ENCODE results near the gene KBTBD13. TPM values are rescaled to one million over a fixed set of nuclear protein-coding genes. Genes with fewer than 3 reads are reported as not detected.
"Not testable (repeated sequence)": the region's sequence is repeated elsewhere in the genome, so short reads cannot be mapped to it uniquely, and the experiment has no call there.

The KBTBD13 gene
- total RNA-seq, 1 donor from 2014 or later = 3.3 TPM

GRCh38 chr15:65066635-65067316, 9.8 kb upstream of the KBTBD13 start:
- DNase-seq (ENCODE audit: low spot score) = no peak

GRCh38 chr15:65067317-65067644, 9.3 kb upstream of the KBTBD13 start:
- no peak for DNase-seq (ENCODE audit: low spot score)
- intact Hi-C loops (cut with DNase I) = no loop called here

More at GRCh38 chr15:65066635-65067316, 9.8 kb upstream of the KBTBD13 start:
- intact Hi-C loops (cut with DNase I) = no loop called here

- DNase-seq (ENCODE audit: low spot score) = no peak
- intact Hi-C loops (cut with DNase I) = no loop called here
These were observed 8.7 kb upstream of the KBTBD13 start, which contains the start of gene RASL12 for GRCh38 chr15:65067645-65068402. Gene RASL12 (minus strand): TSS chr15:65067991. CDS start chr15:65067835, 156 bp downstream.

- DNase-seq (ENCODE audit: low spot score) = no peak
- intact Hi-C loops (cut with DNase I) = no loop called here
These were observed 8.2 kb upstream of the KBTBD13 start for GRCh38 chr15:65068403-65068788.

- intact Hi-C loops (cut with DNase I) = no loop called here
- DNase-seq (ENCODE audit: low spot score) = no peak
These were observed 7.4 kb upstream of the KBTBD13 start for GRCh38 chr15:65069179-65069578.

- intact Hi-C loops (cut with DNase I) = no loop called here
- DNase-seq (ENCODE audit: low spot score) = no peak
These were observed 6.6 kb upstream of the KBTBD13 start for GRCh38 chr15:65069779-65070546.

GRCh38 chr15:65071381-65071811, 5.2 kb upstream of the KBTBD13 start:
- intact Hi-C loops (cut with DNase I) = no loop called here
- no peak for DNase-seq (ENCODE audit: low spot score)

- intact Hi-C loops (cut with DNase I) = loop anchor here (2.0 kb wide), 1 partner anchor 17 kb away; no protein-coding TSS in a partner anchor
- DNase-seq (ENCODE audit: low spot score) = no peak
These were observed 4.5 kb upstream of the KBTBD13 start for GRCh38 chr15:65072027-65072426.

- intact Hi-C loops (cut with DNase I) = loop anchor here (2.0 kb wide), 1 partner anchor 18 kb away; no protein-coding TSS in a partner anchor
- DNase-seq (ENCODE audit: low spot score) = no peak
These were observed 3.9 kb upstream of the KBTBD13 start for GRCh38 chr15:65072617-65073016.

GRCh38 chr15:65074946-65075345, 1.6 kb upstream of the KBTBD13 start:
- DNase-seq (ENCODE audit: low spot score); intact Hi-C loops (cut with DNase I): not testable (repeated sequence)

GRCh38 chr15:65075607-65076395, 745 bp upstream of the KBTBD13 start:
- intact Hi-C loops (cut with DNase I); DNase-seq (ENCODE audit: low spot score): not testable (repeated sequence)

- intact Hi-C loops (cut with DNase I) = no loop called here
- DNase-seq (ENCODE audit: low spot score) = no peak
These were observed 890 bp downstream of the KBTBD13 start for GRCh38 chr15:65077291-65077980.

- no peak for DNase-seq (ENCODE audit: low spot score)
- intact Hi-C loops (cut with DNase I) = no loop called here
These were observed 1.4 kb downstream of the KBTBD13 start for GRCh38 chr15:65077981-65078352.

- no peak for DNase-seq (ENCODE audit: low spot score)
- intact Hi-C loops (cut with DNase I) = no loop called here
These were observed 3.0 kb downstream of the KBTBD13 start for GRCh38 chr15:65079580-65079979.

- intact Hi-C loops (cut with DNase I) = no loop called here
- no peak for DNase-seq (ENCODE audit: low spot score)
These were observed 4.7 kb downstream of the KBTBD13 start for GRCh38 chr15:65081270-65081669.

GRCh38 chr15:65081758-65082157, 5.2 kb downstream of the KBTBD13 start:
- no peak for DNase-seq (ENCODE audit: low spot score)
- intact Hi-C loops (cut with DNase I) = loop anchor here (2.0 kb wide), 1 partner anchor 27 kb away; no protein-coding TSS in a partner anchor

GRCh38 chr15:65082303-65082953, 5.9 kb downstream of the KBTBD13 start:
- intact Hi-C loops (cut with DNase I) = loop anchor here (2.0 kb wide), 1 partner anchor 28 kb away; no protein-coding TSS in a partner anchor
- DNase-seq (ENCODE audit: low spot score) = no peak

GRCh38 chr15:65083262-65083701, 6.7 kb downstream of the KBTBD13 start:
- DNase-seq (ENCODE audit: low spot score) = no peak
- intact Hi-C loops (cut with DNase I) = loop anchor here (2.0 kb wide), 1 partner anchor 28 kb away; no protein-coding TSS in a partner anchor

Data from cardiac septum (tissue), 1 donor.